H1 (cell line): ENCODE measurements around the gene PIGT.

Source experiments
- CREB1 ChIP-seq: IDR thresholded peaks from 2 replicates; pipeline ENCODE4 v1.6.1; 2012; ENCODE audit warnings: inconsistent platforms
- NRF1 ChIP-seq: IDR thresholded peaks from 2 replicates; pipeline ENCODE4 v1.6.1; 2011; ENCODE audit warnings: mild to moderate bottlenecking, low read depth, low read length, improper control_type of control experiment
- RAD21 ChIP-seq, 2 experiments: IDR thresholded peaks in 1 of 2; conservative IDR thresholded peaks in 1 of 2; 2 replicates each; pipeline ENCODE4 v1.6.1; 2011; ENCODE audit warnings: low read depth in 2 of 2, low read length in 2 of 2, improper control_type of control experiment in 1 of 2, inconsistent platforms in 1 of 2, mild to moderate bottlenecking in 1 of 2, moderate library complexity in 1 of 2
- SP2 ChIP-seq: IDR thresholded peaks from 2 replicates; pipeline ENCODE4 v1.6.1; 2012; ENCODE audit warnings: mild to moderate bottlenecking, low read length, inconsistent platforms
- USF2 ChIP-seq: IDR thresholded peaks from 2 replicates; pipeline ENCODE4 v1.6.1; 2011; ENCODE audit warnings: low read length, improper control_type of control experiment
- TF ChIP-seq, protein P1 (sequence below), 3 experiments: IDR thresholded peaks; 1 replicate in 2 of 3; 2 replicates in 1 of 3; pipeline versions ENCODE4 v1.5.1 to v1.6.1; 2011; ENCODE audit warnings: low read length in 3 of 3, mild to moderate bottlenecking in 3 of 3, inconsistent platforms in 2 of 3, low read depth in 1 of 3, moderate library complexity in 1 of 3; ENCODE audit not compliant: insufficient read depth in 1 of 3; ENCODE audit errors: control extremely low read depth in 1 of 3

DNA sequence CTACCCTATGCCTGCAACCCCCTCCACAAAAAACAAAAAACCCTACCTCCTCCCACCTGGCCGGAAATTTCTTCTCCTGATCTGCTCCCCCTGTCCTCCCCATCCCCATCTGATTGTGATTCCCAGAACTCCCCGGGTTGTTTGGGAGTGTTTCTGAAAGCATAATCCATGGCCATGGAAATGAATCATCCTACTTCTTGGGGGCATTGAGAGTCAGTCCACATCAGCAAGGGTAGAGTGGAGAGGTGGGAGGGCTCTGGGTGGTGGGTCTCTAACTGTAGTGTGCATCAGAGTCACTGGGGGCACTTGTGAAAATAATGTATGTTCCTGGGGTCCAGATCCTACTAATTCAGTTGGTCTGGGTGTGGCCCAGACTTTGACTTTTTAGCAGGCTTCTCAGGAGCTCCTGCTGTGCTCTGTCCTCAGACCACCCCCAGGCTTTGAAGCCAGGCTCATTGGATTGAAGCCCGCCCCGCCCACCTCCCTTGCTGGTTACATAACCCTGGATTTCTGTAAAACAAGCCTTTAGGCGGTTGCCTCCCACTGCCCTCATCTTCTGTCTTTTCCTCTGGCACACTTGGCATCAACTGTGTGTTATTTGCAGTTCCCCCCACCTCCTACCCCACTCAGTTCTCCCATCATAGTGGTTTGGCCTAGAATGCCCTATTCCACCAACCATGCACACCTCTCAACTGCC is 10.5 kb downstream of the PIGT start:
- TF ChIP-seq USF2 (no peak), CREB1 (no peak), RAD21 (IDR thresholded peaks at IDR 0.05 in 1 of 2, conservative IDR thresholded peaks at IDR 0.05 in 1 of 2; ENCODE audit: low read depth in 2 of 2, low read length in 2 of 2) (no peak), NRF1 (no peak), SP2 (no peak)
- TF ChIP-seq, protein P1, sequence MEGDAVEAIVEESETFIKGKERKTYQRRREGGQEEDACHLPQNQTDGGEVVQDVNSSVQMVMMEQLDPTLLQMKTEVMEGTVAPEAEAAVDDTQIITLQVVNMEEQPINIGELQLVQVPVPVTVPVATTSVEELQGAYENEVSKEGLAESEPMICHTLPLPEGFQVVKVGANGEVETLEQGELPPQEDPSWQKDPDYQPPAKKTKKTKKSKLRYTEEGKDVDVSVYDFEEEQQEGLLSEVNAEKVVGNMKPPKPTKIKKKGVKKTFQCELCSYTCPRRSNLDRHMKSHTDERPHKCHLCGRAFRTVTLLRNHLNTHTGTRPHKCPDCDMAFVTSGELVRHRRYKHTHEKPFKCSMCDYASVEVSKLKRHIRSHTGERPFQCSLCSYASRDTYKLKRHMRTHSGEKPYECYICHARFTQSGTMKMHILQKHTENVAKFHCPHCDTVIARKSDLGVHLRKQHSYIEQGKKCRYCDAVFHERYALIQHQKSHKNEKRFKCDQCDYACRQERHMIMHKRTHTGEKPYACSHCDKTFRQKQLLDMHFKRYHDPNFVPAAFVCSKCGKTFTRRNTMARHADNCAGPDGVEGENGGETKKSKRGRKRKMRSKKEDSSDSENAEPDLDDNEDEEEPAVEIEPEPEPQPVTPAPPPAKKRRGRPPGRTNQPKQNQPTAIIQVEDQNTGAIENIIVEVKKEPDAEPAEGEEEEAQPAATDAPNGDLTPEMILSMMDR (IDR thresholded peaks at IDR 0.05; ENCODE audit: control extremely low read depth in 1 of 3, insufficient read depth in 1 of 3, low read depth in 1 of 3, low read length in 3 of 3) = no peak
